WTC11 (cell line): ENCODE data around the gene TP73. TPM values are rescaled to one million over a fixed set of nuclear protein-coding genes. Genes with fewer than 3 reads are reported as not detected.

ENCODE experiments used
- ATAC-seq: fragments of 200-7000 bp; cut with Tn5 transposase; 2 replicates; pipeline ENCODE4 v1.10.0; 2021; ENCODE audit warnings: mild to moderate bottlenecking, moderate library complexity
- CTCF ChIA-PET: fragments of 300-600 bp; sonication (Branson Sonifier 250); formaldehyde crosslinking; loops from one replicate; lab custom pipeline; 2021; ENCODE audit warnings: antibody characterized with exemption; lab: Charles Lee
- POLR2A ChIA-PET: fragments of 350-600 bp; sonication (Branson Sonifier 250); formaldehyde crosslinking; loops from one replicate; lab custom pipeline; 2021; ENCODE audit warnings: antibody characterized with exemption; lab: Charles Lee
- DNase-seq: peaks from one replicate; pipeline ENCODE4 v3.0.0; 2021; ENCODE audit warnings: low spot score
- H3K27ac Mint-ChIP-seq: 2 replicates; pipeline ENCODE4 v1.8.0; 2021; ENCODE audit warnings: mixed read lengths
- H3K27me3 Mint-ChIP-seq: 2 replicates; pipeline ENCODE4 v1.8.0; 2021; ENCODE audit warnings: low read depth, mild to moderate bottlenecking, moderate library complexity, mixed read lengths
- H3K36me3 Mint-ChIP-seq: 2 replicates; pipeline ENCODE4 v1.8.0; 2021; ENCODE audit warnings: mixed read lengths
- H3K4me1 Mint-ChIP-seq: 2 replicates; pipeline ENCODE4 v1.8.0; 2022; ENCODE audit warnings: mixed read lengths
- H3K4me3 Mint-ChIP-seq: 2 replicates; pipeline ENCODE4 v1.8.0; 2021; ENCODE audit warnings: mild to moderate bottlenecking, moderate library complexity, mixed read lengths
- H3K9me3 Mint-ChIP-seq: 2 replicates; pipeline ENCODE4 v1.8.0; 2021; ENCODE audit warnings: mixed read lengths
- AFF4 ChIP-seq: sonication (generic); formaldehyde crosslinking; IDR thresholded peaks from 2 replicates; pipeline ENCODE4 v1.8.1; 2023; ENCODE audit warnings: mild to moderate bottlenecking, missing genetic modification reagents, borderline replicate concordance
- ARID4B ChIP-seq: sonication (generic); formaldehyde crosslinking; IDR thresholded peaks from 2 replicates; pipeline ENCODE4 v1.8.0; 2023; ENCODE audit warnings: missing genetic modification reagents, mild to moderate bottlenecking, borderline replicate concordance
- ESRRA ChIP-seq: sonication (generic); formaldehyde crosslinking; IDR thresholded peaks from 2 replicates; pipeline ENCODE4 v1.8.1; 2022; ENCODE audit warnings: mild to moderate bottlenecking, missing genetic modification reagents, borderline replicate concordance
- FOXJ3 ChIP-seq: sonication (generic); formaldehyde crosslinking; IDR thresholded peaks from 2 replicates; pipeline ENCODE4 v1.9.0; 2021; ENCODE audit warnings: missing genetic modification reagents, mild to moderate bottlenecking, borderline replicate concordance
- IRF2 ChIP-seq: sonication (generic); formaldehyde crosslinking; IDR thresholded peaks from 2 replicates; pipeline ENCODE4 v1.8.0; 2022; ENCODE audit warnings: low read depth, missing genetic modification reagents, borderline replicate concordance
- JAZF1 ChIP-seq: fragments of 250-450 bp; sonication (Bioruptor Pico); IDR thresholded peaks from 2 replicates; pipeline ENCODE4 v1.9.0; 2021; ENCODE audit warnings: moderate library complexity, mild to moderate bottlenecking, inconsistent platforms
- PRRX2 ChIP-seq: fragments of 250-450 bp; sonication (Bioruptor Pico); IDR thresholded peaks from 2 replicates; pipeline ENCODE4 v1.8.0; 2021; ENCODE audit warnings: mild to moderate bottlenecking
- RELA ChIP-seq: sonication (generic); formaldehyde crosslinking; IDR thresholded peaks from 2 replicates; pipeline ENCODE4 v1.8.1; 2022; ENCODE audit warnings: missing genetic modification reagents, mild to moderate bottlenecking, borderline replicate concordance
- RORB ChIP-seq: fragments of 250-450 bp; sonication (Bioruptor Pico); IDR thresholded peaks from 2 replicates; pipeline ENCODE4 v1.9.0; 2021; ENCODE audit warnings: mild to moderate bottlenecking
- SOX15 ChIP-seq: fragments of 250-450 bp; sonication (Bioruptor Pico); IDR thresholded peaks from 2 replicates; pipeline ENCODE4 v1.9.0; 2021; ENCODE audit warnings: mild to moderate bottlenecking
- TEAD1 ChIP-seq: sonication (generic); formaldehyde crosslinking; IDR thresholded peaks from 2 replicates; pipeline ENCODE4 v1.8.0; 2022; ENCODE audit warnings: mild to moderate bottlenecking, missing genetic modification reagents
- ZNF232 ChIP-seq: sonication (generic); formaldehyde crosslinking; IDR thresholded peaks from 2 replicates; pipeline ENCODE4 v1.8.0; 2022; ENCODE audit warnings: mild to moderate bottlenecking, missing genetic modification reagents
- ZNF512 ChIP-seq: sonication (generic); formaldehyde crosslinking; IDR thresholded peaks from 2 replicates; pipeline ENCODE4 v1.8.1; 2022; ENCODE audit warnings: missing genetic modification reagents, borderline replicate concordance
- total RNA-seq: library from RNA; stranded (reverse); gene quantifications from 3 replicates; pipeline ENCODE4 v1.2.3, GENCODE V29; 2021
- TF ChIP-seq, protein P1 (sequence below): fragments of 250-450 bp; sonication (Bioruptor Pico); IDR thresholded peaks from 2 replicates; pipeline ENCODE4 v1.9.0; 2021; ENCODE audit warnings: mild to moderate bottlenecking
- TF ChIP-seq, protein P2 (sequence below): sonication (generic); formaldehyde crosslinking; IDR thresholded peaks from 2 replicates; pipeline ENCODE4 v1.8.1; 2023; ENCODE audit warnings: mild to moderate bottlenecking, moderate library complexity, missing genetic modification reagents
- TF ChIP-seq, protein P3 (sequence below): sonication (generic); formaldehyde crosslinking; IDR thresholded peaks from 2 replicates; pipeline ENCODE4 v1.8.1; 2022; ENCODE audit warnings: mild to moderate bottlenecking, moderate library complexity, missing genetic modification reagents
- TF ChIP-seq, protein P4 (sequence below): sonication (generic); formaldehyde crosslinking; IDR thresholded peaks from 2 replicates; pipeline ENCODE4 v1.8.1; 2022; ENCODE audit warnings: low read depth, missing genetic modification reagents, borderline replicate concordance
- TF ChIP-seq, protein P5 (sequence below): sonication (generic); formaldehyde crosslinking; IDR thresholded peaks from 2 replicates; pipeline ENCODE4 v1.8.0; 2022; ENCODE audit warnings: mild to moderate bottlenecking, missing genetic modification reagents

TP73 gene
- total RNA-seq, 1 experiment from 2014 or later: 5.7 TPM

DNA sequence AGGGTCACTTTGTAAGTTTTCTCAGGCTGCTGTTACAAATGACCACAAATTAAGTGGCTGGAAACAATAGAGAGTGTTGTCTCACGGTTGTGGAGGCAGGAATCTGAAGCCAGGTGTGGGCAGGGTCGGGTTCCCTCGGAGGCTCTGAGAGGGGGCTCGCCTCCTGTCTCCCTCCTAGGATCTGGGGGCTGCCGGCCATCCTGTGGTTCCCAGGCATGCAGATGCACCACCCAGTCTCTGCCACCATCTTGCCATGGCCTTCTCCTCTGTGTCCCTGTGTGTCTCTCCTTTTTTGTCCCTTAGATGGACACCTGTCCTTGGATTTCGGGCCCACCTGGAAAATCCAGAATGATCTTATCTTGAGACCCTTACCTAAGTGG is 4.8 kb downstream of the TP73 start:
- H3K36me3 Mint-ChIP-seq: no peaks in the 10 kb centered on the region
- no peak overlapping the region for H3K27ac Mint-ChIP-seq
- H3K4me1 Mint-ChIP-seq: peaks cover 12% of the 10 kb centered on the region
- DNase-seq (peak; percentile 10), ATAC-seq (no peak)
- H3K27me3 Mint-ChIP-seq: peaks cover 63% of the 10 kb centered on the region
- ChIA-PET POLR2A (no interaction called here), CTCF (no interaction called here)
- H3K9me3 Mint-ChIP-seq: no peaks in the 10 kb centered on the region
- H3K4me3 Mint-ChIP-seq: no peak overlapping the region
- TF ChIP-seq, protein P1, sequence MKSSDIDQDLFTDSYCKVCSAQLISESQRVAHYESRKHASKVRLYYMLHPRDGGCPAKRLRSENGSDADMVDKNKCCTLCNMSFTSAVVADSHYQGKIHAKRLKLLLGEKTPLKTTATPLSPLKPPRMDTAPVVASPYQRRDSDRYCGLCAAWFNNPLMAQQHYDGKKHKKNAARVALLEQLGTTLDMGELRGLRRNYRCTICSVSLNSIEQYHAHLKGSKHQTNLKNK: no peak
- TF ChIP-seq, protein P2, sequence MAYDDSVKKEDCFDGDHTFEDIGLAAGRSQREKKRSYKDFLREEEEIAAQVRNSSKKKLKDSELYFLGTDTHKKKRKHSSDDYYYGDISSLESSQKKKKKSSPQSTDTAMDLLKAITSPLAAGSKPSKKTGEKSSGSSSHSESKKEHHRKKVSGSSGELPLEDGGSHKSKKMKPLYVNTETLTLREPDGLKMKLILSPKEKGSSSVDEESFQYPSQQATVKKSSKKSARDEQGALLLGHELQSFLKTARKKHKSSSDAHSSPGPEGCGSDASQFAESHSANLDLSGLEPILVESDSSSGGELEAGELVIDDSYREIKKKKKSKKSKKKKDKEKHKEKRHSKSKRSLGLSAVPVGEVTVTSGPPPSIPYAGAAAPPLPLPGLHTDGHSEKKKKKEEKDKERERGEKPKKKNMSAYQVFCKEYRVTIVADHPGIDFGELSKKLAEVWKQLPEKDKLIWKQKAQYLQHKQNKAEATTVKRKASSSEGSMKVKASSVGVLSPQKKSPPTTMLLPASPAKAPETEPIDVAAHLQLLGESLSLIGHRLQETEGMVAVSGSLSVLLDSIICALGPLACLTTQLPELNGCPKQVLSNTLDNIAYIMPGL (CRISPR knock-in tag): no peak
- TF ChIP-seq IRF2 (CRISPR knock-in tag) (no peak), RELA (CRISPR knock-in tag) (no peak), TEAD1 (CRISPR knock-in tag) (no peak), FOXJ3 (CRISPR knock-in tag) (no peak), RORB (CRISPR knock-in tag) (no peak), AFF4 (CRISPR knock-in tag) (no peak), SOX15 (no peak), ESRRA (CRISPR knock-in tag) (no peak), JAZF1 (CRISPR knock-in tag) (no peak), ARID4B (CRISPR knock-in tag) (no peak), PRRX2 (CRISPR knock-in tag) (no peak), ZNF512 (no peak), ZNF232 (CRISPR knock-in tag) (no peak)
- TF ChIP-seq, protein P3, sequence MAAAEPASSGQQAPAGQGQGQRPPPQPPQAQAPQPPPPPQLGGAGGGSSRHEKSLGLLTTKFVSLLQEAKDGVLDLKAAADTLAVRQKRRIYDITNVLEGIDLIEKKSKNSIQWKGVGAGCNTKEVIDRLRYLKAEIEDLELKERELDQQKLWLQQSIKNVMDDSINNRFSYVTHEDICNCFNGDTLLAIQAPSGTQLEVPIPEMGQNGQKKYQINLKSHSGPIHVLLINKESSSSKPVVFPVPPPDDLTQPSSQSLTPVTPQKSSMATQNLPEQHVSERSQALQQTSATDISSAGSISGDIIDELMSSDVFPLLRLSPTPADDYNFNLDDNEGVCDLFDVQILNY (CRISPR knock-in tag): no peak
- TF ChIP-seq, protein P4, sequence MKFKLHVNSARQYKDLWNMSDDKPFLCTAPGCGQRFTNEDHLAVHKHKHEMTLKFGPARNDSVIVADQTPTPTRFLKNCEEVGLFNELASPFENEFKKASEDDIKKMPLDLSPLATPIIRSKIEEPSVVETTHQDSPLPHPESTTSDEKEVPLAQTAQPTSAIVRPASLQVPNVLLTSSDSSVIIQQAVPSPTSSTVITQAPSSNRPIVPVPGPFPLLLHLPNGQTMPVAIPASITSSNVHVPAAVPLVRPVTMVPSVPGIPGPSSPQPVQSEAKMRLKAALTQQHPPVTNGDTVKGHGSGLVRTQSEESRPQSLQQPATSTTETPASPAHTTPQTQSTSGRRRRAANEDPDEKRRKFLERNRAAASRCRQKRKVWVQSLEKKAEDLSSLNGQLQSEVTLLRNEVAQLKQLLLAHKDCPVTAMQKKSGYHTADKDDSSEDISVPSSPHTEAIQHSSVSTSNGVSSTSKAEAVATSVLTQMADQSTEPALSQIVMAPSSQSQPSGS (CRISPR knock-in tag): no peak
- TF ChIP-seq, protein P5, sequence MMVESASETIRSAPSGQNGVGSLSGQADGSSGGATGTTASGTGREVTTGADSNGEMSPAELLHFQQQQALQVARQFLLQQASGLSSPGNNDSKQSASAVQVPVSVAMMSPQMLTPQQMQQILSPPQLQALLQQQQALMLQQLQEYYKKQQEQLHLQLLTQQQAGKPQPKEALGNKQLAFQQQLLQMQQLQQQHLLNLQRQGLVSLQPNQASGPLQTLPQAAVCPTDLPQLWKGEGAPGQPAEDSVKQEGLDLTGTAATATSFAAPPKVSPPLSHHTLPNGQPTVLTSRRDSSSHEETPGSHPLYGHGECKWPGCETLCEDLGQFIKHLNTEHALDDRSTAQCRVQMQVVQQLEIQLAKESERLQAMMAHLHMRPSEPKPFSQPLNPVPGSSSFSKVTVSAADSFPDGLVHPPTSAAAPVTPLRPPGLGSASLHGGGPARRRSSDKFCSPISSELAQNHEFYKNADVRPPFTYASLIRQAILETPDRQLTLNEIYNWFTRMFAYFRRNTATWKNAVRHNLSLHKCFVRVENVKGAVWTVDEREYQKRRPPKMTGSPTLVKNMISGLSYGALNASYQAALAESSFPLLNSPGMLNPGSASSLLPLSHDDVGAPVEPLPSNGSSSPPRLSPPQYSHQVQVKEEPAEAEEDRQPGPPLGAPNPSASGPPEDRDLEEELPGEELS (CRISPR knock-in tag): no peak
